ENCODE measurements around the gene SCFD2. TPM values are rescaled to one million over a fixed set of nuclear protein-coding genes. Genes with fewer than 3 reads are reported as not detected.

SCFD2 gene
- total RNA-seq, 1 experiment from 2014 or later = 8.4 TPM

GRCh38 chr4:53076374-53076958, 289.4 kb downstream of the SCFD2 start:
- H3K4me3 ChIP-seq (ENCODE audit: low read depth, low read length, poor library complexity, severe bottlenecking) = no peak overlapping the region
- CTCF ChIA-PET = no interaction called here
- H3K27ac ChIP-seq (ENCODE audit: low read depth, low read length, poor library complexity, severe bottlenecking) = no peak overlapping the region
- no peaks in the 10 kb centered on the region for H3K36me3 ChIP-seq (ENCODE audit: insufficient read depth, low read length, poor library complexity, severe bottlenecking)
- POLR2A ChIA-PET (ENCODE audit: low non-redundant PET) = no interaction called here
- H3K4me1 ChIP-seq (ENCODE audit: insufficient read depth, low read length, poor library complexity, severe bottlenecking) = no peaks in the 10 kb centered on the region
- BruUV-seq (replicated peaks) = no TSS peak
- H3K9me3 ChIP-seq (ENCODE audit: low read depth, low read length, poor library complexity, severe bottlenecking) = no peaks in the 10 kb centered on the region
- H3K27me3 ChIP-seq (replicated peaks; ENCODE audit: insufficient read depth, low read depth, low read length, poor library complexity) = no peaks in the 10 kb centered on the region
- no peak for DNase-seq (ENCODE audit: low spot score)
- intact Hi-C loops (cut with micrococcal nuclease; ENCODE audit: unreplicated experiment) = no loop called here
- TF ChIP-seq CTCF (conservative IDR thresholded peaks at IDR 0.05; ENCODE audit: low read depth, low read length) = no peak
- TF ChIP-seq EZH2 (IDR thresholded peaks at IDR 0.05; ENCODE audit: borderline replicate concordance, low read depth, low read length, poor library complexity, severe bottlenecking) = no peak

- BruUV-seq (replicated peaks) = no TSS peak
- no peaks in the 10 kb centered on the region for H3K4me1 ChIP-seq (ENCODE audit: insufficient read depth, low read length, poor library complexity, severe bottlenecking)
- no peak overlapping the region for H3K27ac ChIP-seq (ENCODE audit: low read depth, low read length, poor library complexity, severe bottlenecking)
- no peak overlapping the region for H3K4me3 ChIP-seq (ENCODE audit: low read depth, low read length, poor library complexity, severe bottlenecking)
- TF ChIP-seq CTCF (conservative IDR thresholded peaks at IDR 0.05; ENCODE audit: low read depth, low read length) (no peak), EZH2 (IDR thresholded peaks at IDR 0.05; ENCODE audit: borderline replicate concordance, low read depth, low read length, poor library complexity, severe bottlenecking) (no peak)
- no peaks in the 10 kb centered on the region for H3K27me3 ChIP-seq (replicated peaks; ENCODE audit: insufficient read depth, low read depth, low read length, poor library complexity)
- no peaks in the 10 kb centered on the region for H3K36me3 ChIP-seq (ENCODE audit: insufficient read depth, low read length, poor library complexity, severe bottlenecking)
- CTCF ChIA-PET = no interaction called here
- POLR2A ChIA-PET (ENCODE audit: low non-redundant PET) = no interaction called here
- no peak for DNase-seq (ENCODE audit: low spot score)
- no peaks in the 10 kb centered on the region for H3K9me3 ChIP-seq (ENCODE audit: low read depth, low read length, poor library complexity, severe bottlenecking)
- intact Hi-C loops (cut with micrococcal nuclease; ENCODE audit: unreplicated experiment) = no loop called here
These were observed 290.6 kb downstream of the SCFD2 start for GRCh38 chr4:53075162-53075785.

GRCh38 chr4:53068755-53069330, 297.0 kb downstream of the SCFD2 start:
- ChIA-PET CTCF (no interaction called here), POLR2A (ENCODE audit: low non-redundant PET) (no interaction called here)
- no peak for TF ChIP-seq CTCF (conservative IDR thresholded peaks at IDR 0.05; ENCODE audit: low read depth, low read length)
- TF ChIP-seq EZH2 (IDR thresholded peaks at IDR 0.05; ENCODE audit: borderline replicate concordance, low read depth, low read length, poor library complexity, severe bottlenecking) = no peak
- intact Hi-C loops (cut with micrococcal nuclease; ENCODE audit: unreplicated experiment) = no loop called here
- DNase-seq (ENCODE audit: low spot score) = no peak
- Histone ChIP-seq H3K9me3 (ENCODE audit: low read depth, low read length, poor library complexity, severe bottlenecking) (no peaks in the 10 kb centered on the region), H3K27ac (ENCODE audit: low read depth, low read length, poor library complexity, severe bottlenecking) (no peak overlapping the region), H3K4me3 (ENCODE audit: low read depth, low read length, poor library complexity, severe bottlenecking) (no peak overlapping the region), H3K36me3 (ENCODE audit: insufficient read depth, low read length, poor library complexity, severe bottlenecking) (no peaks in the 10 kb centered on the region), H3K4me1 (ENCODE audit: insufficient read depth, low read length, poor library complexity, severe bottlenecking) (no peaks in the 10 kb centered on the region), H3K27me3 (replicated peaks; ENCODE audit: insufficient read depth, low read depth, low read length, poor library complexity) (no peaks in the 10 kb centered on the region)
- BruUV-seq (replicated peaks) = no TSS peak

Data from A673 (cell line).